Hematopoietic multipotent progenitor cell treated with erythropoietin and hydrocortisone succinate and interleukin-3 and kit ligand, for 6 days (in vitro differentiated cells): Measurements from ENCODE around the gene PIK3CD.
"Not testable (repeated sequence)": the region's sequence is repeated elsewhere in the genome, so short reads cannot be mapped to it uniquely, and the experiment has no call there.

Experiments
- DNase-seq: peaks from one replicate; pipeline ENCODE4 v3.0.0-alpha.2; 2015

The PIK3CD gene

DNA sequence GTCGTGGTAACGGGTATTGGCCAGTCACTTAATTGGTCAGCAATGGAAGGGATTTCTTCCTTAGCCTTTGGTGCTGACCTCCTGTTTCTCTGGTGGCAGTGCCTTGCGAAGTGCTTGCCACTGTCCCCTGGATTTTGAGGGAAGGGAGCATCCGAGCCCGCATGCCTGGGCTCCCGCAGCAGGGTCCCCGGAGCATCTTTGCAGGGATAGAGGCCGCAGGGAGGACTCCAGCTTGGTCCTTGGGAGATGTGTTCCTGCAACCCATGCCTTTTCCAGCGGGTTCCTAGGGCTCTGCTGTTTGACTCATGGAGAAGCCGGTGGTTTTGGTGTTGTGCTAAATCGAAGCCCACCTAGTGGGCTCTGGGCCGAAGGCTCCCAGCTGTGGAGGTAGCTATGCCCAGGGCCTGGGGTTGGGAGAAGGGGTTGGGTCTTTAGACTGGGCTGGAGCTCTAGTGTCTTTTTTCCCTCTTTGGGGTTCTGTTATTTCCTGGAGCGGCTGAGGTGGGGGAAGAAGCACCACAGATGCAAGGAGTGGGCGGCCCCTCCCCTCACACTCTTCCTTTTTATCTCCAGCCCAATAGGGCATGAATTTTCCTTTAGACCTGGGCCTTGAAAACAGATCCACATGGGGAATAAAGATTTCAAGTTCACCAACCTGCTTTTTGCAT is 39.0 kb downstream of the PIK3CD start:
- no peak for DNase-seq

GRCh38 chr1:9691108-9691445 is 39.5 kb downstream of the PIK3CD start:
- DNase-seq, result no peak

DNA sequence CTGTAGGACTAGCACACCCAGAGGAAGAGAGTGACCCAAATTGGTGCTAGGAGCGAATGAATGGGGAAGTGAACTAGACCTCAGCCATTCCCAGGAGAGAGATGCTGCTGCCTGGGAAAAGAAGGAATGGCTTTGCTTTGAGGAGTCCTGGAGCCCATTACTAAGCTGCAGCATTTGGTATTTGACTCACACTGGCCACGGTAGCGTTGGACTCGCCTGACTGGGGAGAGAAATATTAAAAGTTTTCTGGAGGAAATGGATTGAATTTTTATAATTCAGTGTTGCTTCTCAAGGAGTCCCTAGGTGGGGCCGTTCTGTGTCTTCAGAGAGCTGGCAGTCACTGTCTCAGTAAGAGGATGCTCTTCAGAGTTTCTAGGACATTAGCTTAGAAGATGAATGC is 40.2 kb downstream of the PIK3CD start:
- DNase-seq, result no peak

DNA sequence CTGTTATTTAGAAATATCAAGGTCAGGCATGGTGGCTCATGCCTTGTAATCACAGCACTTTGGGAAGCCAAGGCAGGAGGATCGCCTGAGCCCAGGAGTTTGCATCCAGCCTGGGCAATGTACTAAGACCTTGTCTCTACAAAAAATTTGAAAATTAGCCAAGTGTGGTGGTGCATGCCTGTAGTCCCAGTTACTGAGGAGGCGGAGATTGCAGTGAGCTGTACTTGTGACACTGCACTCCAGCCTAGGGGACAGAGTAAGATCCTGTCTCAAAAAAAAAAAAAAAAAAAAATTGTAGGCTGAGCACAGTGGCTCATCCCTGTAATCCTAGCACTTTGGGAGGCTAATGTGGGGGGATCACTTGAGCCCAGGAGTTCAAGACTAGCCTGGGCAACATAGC is 45.3 kb downstream of the PIK3CD start:
- DNase-seq, result no peak

DNA sequence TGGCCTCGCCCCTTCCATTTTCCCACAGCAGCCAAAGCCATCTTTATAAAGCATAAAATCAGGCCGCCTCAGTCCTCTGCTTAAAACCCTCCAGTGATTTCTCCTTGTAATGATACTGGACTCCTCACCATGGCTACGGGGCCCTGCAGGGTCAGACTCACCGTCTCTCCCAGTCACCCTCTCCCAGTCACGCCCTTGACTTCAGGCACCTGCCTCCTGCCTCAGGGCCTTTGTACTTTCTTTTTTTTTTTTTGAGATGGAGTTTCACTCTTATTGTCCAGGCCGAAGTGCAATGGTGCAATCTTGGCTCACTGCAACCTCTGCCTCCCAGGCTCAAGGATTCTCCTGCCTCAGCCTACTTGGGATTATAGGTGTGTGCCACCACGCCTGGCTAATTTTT is 47.8 kb downstream of the PIK3CD start:
- DNase-seq, result no peak

GRCh38 chr1:9700340-9700739 is 48.8 kb downstream of the PIK3CD start:
- no peak for DNase-seq

DNA sequence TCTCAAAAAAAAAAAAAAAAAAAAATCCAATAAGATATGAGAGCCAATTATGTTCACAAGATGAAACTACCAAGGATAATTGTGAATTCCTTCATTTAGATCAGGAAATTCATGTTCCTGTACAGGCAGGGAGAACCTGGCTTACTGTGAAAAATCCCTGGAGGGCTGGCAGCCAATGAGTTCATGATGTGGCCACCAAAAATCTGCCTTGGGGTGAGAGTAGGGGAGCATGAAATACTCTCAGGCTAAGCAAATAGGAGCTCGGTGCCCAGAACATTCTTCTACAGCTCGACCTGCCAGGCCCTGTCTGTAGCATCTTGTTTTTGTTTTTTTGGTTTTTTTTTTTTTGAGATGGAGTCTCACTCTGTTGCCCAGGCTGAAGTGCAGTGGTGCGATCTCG is 50.1 kb downstream of the PIK3CD start:
- DNase-seq, result no peak

GRCh38 chr1:9703165-9703509 is 51.6 kb downstream of the PIK3CD start:
- no peak for DNase-seq

GRCh38 chr1:9703681-9704080 is 52.1 kb downstream of the PIK3CD start:
- no peak for DNase-seq

- DNase-seq, result no peak
Measured at GRCh38 chr1:9705337-9706093, 54.0 kb downstream of the PIK3CD start.

DNA sequence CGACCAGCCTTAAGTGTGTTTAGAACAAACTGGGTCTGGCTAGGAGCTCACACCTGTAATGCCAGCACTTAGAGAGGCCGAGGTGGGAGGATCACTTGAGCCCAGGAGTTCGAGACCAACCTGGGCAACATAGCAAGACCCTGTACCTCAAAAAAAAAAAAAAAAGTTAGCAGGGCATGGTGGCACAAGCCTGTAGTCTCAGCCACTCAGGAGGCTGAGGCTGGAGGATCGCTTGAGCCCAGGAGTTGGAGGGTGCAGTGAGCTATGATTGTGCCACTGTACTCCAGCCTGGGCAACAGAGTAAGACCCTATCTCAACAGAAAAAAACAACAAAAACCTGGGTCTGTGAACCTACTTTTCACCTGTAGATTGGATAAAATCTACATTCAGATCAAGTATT is 54.6 kb downstream of the PIK3CD start:
- DNase-seq, result no peak

- DNase-seq, result no peak
Measured at GRCh38 chr1:9710037-9710436, 58.5 kb downstream of the PIK3CD start.

DNA sequence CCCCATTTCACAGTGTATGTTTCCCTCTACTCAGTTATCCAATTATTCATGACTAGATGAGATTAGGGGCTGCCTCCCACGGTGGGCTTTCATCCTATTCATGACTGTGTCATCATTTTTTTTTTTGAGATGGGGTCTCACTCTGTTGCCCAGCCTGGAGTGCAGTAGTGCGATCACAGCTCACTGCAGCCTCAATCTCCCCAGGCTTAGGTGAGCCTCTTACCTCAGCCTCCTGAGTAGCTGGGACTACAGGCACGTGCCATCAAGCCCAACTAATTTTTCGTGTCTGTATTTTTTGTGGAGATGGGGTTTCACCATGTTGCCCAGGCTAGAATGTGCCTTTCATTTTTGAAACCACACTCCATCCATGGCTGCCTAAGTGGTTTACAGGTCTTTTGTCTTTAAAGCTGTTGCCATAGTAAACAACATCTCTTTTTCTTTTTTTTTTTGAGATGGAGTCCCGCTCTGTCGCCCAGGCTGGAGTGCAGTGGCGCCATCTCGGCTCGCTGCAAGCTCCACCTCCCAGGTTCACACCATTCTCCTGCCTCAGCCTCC is 60.0 kb downstream of the PIK3CD start:
- no peak for DNase-seq

DNA sequence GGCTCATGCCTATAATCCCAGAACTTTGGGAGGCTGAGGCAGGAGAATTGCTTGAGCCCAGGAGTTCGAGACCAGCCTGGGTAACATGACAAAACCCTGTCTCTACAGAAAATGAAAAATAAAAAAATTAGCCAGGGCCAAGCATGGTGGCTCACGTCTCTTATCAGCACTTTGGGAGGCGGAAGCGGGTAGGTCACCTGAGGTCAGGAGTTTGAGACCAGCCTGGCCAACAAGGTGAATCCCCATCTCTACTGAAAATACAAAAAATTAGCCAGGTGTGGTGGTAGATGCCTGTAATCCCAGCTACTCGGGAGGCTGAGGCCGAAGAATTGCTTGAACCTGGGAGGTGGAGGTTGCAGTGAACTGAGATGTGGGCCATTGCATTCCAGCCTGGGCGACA is 61.2 kb downstream of the PIK3CD start:
- not testable (repeated sequence) for DNase-seq

- peak; percentile 58 for DNase-seq
Measured at GRCh38 chr1:9714257-9714718, 62.8 kb downstream of the PIK3CD start.

DNA sequence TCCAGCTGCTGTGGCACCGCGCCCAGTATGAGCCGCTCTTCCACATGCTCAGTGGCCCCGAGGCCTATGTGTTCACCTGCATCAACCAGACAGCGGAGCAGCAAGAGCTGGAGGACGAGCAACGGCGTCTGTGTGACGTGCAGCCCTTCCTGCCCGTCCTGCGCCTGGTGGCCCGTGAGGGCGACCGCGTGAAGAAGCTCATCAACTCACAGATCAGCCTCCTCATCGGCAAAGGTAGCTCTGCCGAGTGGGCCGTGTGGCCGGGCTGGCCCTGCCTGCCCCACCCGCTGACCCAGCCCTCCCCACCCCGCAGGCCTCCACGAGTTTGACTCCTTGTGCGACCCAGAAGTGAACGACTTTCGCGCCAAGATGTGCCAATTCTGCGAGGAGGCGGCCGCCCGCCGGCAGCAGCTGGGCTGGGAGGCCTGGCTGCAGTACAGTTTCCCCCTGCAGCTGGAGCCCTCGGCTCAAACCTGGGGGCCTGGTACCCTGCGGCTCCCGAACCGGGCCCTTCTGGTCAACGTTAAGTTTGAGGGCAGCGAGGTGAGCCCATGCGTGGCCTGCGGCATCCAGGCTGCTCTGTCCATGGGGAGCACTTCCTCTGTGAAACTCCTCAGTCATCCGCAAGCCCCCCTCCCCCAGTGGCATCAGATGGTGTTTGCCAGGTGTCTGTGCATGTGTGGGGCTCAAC is 64.2 kb downstream of the PIK3CD start:
- DNase-seq, result no peak

GRCh38 chr1:9716404-9717192 is 65.1 kb downstream of the PIK3CD start:
- no peak for DNase-seq

- peak; percentile 97 for DNase-seq
Measured at GRCh38 chr1:9717193-9718005, 65.9 kb downstream of the PIK3CD start.

- DNase-seq, result no peak
Measured at GRCh38 chr1:9718006-9718680, 66.6 kb downstream of the PIK3CD start.

DNA sequence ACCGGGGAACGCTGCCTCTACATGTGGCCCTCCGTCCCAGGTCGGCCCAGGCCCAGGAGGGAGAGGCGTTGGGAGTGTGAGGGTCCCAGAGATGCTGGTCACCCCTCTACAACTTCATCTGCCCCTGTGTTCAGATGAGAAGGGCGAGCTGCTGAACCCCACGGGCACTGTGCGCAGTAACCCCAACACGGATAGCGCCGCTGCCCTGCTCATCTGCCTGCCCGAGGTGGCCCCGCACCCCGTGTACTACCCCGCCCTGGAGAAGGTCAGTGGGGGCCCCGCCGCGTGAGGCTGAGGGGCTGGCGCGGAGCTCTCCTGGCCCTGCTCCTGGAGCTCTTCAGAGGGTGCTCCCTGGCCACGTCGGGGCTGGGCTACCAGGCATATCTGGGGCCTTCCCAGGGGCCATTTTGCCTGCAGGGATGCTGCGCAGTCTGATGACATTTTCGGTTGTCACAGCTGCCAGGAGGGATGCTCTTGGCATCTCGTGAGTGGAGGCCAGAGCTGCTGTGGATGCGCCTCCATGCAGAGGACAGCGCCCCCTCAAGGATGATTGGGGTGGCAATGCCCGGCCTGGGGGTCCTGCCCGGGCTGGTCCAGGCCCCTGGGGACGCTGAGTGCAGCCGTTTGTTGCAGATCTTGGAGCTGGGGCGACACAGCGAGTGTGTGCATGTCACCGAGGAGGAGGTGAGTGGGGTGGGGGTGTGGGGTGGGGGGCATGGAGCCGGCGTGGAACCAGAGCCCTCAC is 68.6 kb downstream of the PIK3CD start:
- no peak for DNase-seq
